KMS-11 (cell line): ENCODE data around the gene CCDC178.

Source experiments
- H2AFZ ChIP-seq: fragments of 200-600 bp; sonication (generic); 2 replicates; pipeline ENCODE4 v1.6.1; 2016; ENCODE audit warnings: antibody characterized with exemption, mixed run types, low read depth
- H3K27ac ChIP-seq: fragments of 200-600 bp; sonication (generic); 2 replicates; pipeline ENCODE4 v1.6.1; 2016; ENCODE audit warnings: mild to moderate bottlenecking, mixed run types
- H3K27me3 ChIP-seq: fragments of 200-600 bp; sonication (generic); 2 replicates; pipeline ENCODE4 v1.6.1; 2017; ENCODE audit warnings: mild to moderate bottlenecking, low read depth, mixed run types, moderate library complexity; ENCODE audit not compliant: insufficient read depth
- H3K36me3 ChIP-seq: fragments of 200-600 bp; sonication (generic); 2 replicates; pipeline ENCODE4 v1.6.1; 2017; ENCODE audit warnings: mild to moderate bottlenecking, mixed run types; ENCODE audit not compliant: insufficient read depth
- H3K4me1 ChIP-seq: fragments of 200-600 bp; sonication (generic); 2 replicates; pipeline ENCODE4 v1.6.1; 2016; ENCODE audit warnings: mild to moderate bottlenecking, low read depth, mixed run types; ENCODE audit not compliant: poor library complexity, severe bottlenecking
- H3K4me2 ChIP-seq: fragments of 200-600 bp; sonication (generic); 2 replicates; pipeline ENCODE4 v1.7.0; 2016; ENCODE audit warnings: mild to moderate bottlenecking, mixed run types
- H3K4me3 ChIP-seq: fragments of 200-600 bp; sonication (generic); IDR thresholded peaks from 2 replicates; pipeline ENCODE4 v1.6.1; 2017; ENCODE audit warnings: low read depth, low read length, mixed read lengths; ENCODE audit not compliant: insufficient read depth
- H3K79me2 ChIP-seq: fragments of 200-600 bp; sonication (generic); 2 replicates; pipeline ENCODE4 v1.6.1; 2016; ENCODE audit warnings: low read depth, mixed run types; ENCODE audit not compliant: insufficient read depth
- H3K9ac ChIP-seq: fragments of 200-600 bp; sonication (generic); 2 replicates; pipeline ENCODE4 v1.6.1; 2016; ENCODE audit warnings: mild to moderate bottlenecking, mixed run types
- H4K20me1 ChIP-seq: fragments of 200-600 bp; sonication (generic); 2 replicates; pipeline ENCODE4 v1.6.1; 2016; ENCODE audit warnings: mild to moderate bottlenecking, mixed run types; ENCODE audit not compliant: insufficient read depth
- CTCF ChIP-seq: fragments of 200-600 bp; sonication (generic); conservative IDR thresholded peaks from 2 replicates; pipeline ENCODE4 v1.6.1; 2017; ENCODE audit warnings: low read depth, mild to moderate bottlenecking, antibody characterized with exemption, low read length, moderate library complexity, mixed read lengths

The CCDC178 gene

DNA sequence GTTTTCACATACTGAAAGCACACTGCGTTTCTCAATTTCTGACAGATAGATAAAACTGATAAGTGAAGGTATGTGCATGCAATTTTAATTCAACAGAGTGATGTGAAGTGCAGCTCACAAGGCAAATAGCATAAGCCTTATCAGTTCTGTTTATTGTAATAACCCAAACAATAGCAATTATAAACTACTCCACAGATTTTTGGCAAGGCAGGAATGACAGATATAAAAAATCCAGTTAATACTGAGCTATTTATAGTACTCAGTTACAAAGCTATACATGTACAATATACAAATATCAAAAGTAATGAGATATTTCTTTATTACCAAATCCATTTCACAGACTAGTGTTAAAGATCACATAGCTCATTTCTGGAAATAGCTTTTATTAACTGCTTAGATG is 456.8 kb downstream of the CCDC178 start:
- no peaks in the 10 kb centered on the region for H4K20me1 ChIP-seq

DNA sequence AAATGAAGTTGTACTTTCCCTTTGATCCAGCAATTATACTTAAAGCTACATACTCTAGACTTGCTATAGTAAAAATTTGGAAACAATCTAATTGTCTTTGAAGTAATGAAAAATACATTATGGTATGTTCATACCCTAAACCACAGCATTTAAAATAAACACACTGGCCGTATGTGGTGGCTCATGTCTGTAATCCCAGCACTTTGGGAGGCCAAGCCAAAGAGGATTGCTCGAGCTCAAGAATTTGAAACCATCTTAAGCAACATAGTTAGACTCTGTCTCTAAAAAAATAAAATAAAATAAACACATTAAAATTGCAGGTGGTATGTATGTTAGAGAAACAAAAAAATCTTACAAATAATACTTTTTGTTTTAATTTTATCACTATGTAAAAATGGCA is 459.6 kb downstream of the CCDC178 start:
- no peak overlapping the region for H3K27ac ChIP-seq
- no peaks in the 10 kb centered on the region for H3K79me2 ChIP-seq
- no peak overlapping the region for H3K4me2 ChIP-seq
- H3K9ac ChIP-seq: no peak overlapping the region
- no peaks in the 10 kb centered on the region for H3K36me3 ChIP-seq
- H2AFZ ChIP-seq: no peak overlapping the region
- H4K20me1 ChIP-seq: no peaks in the 10 kb centered on the region
- H3K27me3 ChIP-seq: no peaks in the 10 kb centered on the region
- TF ChIP-seq CTCF: no peak
- peaks cover 11% of the 10 kb centered on the region for H3K4me1 ChIP-seq
- no peak overlapping the region for H3K4me3 ChIP-seq

More for the DNA sequence above, 456.8 kb downstream of the CCDC178 start:
- H3K9ac ChIP-seq: no peak overlapping the region
- no peaks in the 10 kb centered on the region for H3K36me3 ChIP-seq
- H3K4me2 ChIP-seq: no peak overlapping the region
- no peak overlapping the region for H3K27ac ChIP-seq
- H3K4me1 ChIP-seq: peaks cover 11% of the 10 kb centered on the region
- no peak overlapping the region for H3K4me3 ChIP-seq
- no peak for TF ChIP-seq CTCF
- no peak overlapping the region for H2AFZ ChIP-seq
- no peaks in the 10 kb centered on the region for H3K79me2 ChIP-seq
- H3K27me3 ChIP-seq: no peaks in the 10 kb centered on the region

GRCh38 chr18:32975501-32975900 is 465.0 kb downstream of the CCDC178 start:
- Histone ChIP-seq H3K4me2 (no peak overlapping the region), H3K4me3 (no peak overlapping the region), H3K27ac (no peak overlapping the region), H4K20me1 (no peaks in the 10 kb centered on the region), H3K79me2 (no peaks in the 10 kb centered on the region), H3K9ac (no peak overlapping the region), H3K4me1 (no peaks in the 10 kb centered on the region), H2AFZ (no peak overlapping the region), H3K36me3 (no peaks in the 10 kb centered on the region), H3K27me3 (no peaks in the 10 kb centered on the region)
- TF ChIP-seq CTCF: no peak

DNA sequence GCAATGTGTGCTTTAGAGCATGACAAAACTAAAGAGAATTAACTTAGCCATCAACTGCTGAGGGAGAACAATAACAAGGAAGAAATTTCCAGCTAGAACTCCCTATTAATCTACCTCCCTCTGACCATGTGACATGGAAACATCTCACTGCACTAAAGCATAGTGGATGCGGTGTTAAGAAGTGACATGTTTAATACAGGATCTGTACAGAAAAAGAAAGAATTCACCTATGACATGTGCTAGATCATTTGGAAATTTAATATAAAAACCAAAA is 465.4 kb downstream of the CCDC178 start:
- Histone ChIP-seq H3K36me3 (no peaks in the 10 kb centered on the region), H3K4me3 (no peak overlapping the region), H3K27ac (no peak overlapping the region), H3K79me2 (no peaks in the 10 kb centered on the region), H3K27me3 (no peaks in the 10 kb centered on the region), H2AFZ (no peak overlapping the region), H3K4me2 (no peak overlapping the region), H4K20me1 (no peaks in the 10 kb centered on the region), H3K9ac (no peak overlapping the region), H3K4me1 (no peaks in the 10 kb centered on the region)
- no peak for TF ChIP-seq CTCF
